K562 (cell line): Measurements from ENCODE around the gene MYH11.

Source experiments
- ATF2 ChIP-seq: sonication (generic); formaldehyde crosslinking; IDR thresholded peaks from 2 replicates; pipeline ENCODE4 v1.8.1; 2022; ENCODE audit warnings: missing genetic modification reagents
- BACH1 ChIP-seq: fragments of 200-800 bp; sonication (Bioruptor generic); IDR thresholded peaks from 2 replicates; pipeline ENCODE4 v1.6.1; 2016; ENCODE audit warnings: missing genetic modification characterization, missing compliant biosample characterization
- CBFA2T3 ChIP-seq: fragments of 450-650 bp; IDR thresholded peaks from 2 replicates; pipeline ENCODE4 v1.6.1; 2017
- CBX2 ChIP-seq: fragments of 200-600 bp; sonication (generic); IDR thresholded peaks from one replicate; pipeline ENCODE4 v1.6.1; 2012; ENCODE audit warnings: mild to moderate bottlenecking, low read length, inconsistent platforms; ENCODE audit not compliant: insufficient read depth, poor library complexity, severe bottlenecking
- CEBPB ChIP-seq: fragments of 450-650 bp; IDR thresholded peaks from 2 replicates; pipeline ENCODE4 v1.6.1; 2016; ENCODE audit warnings: missing genetic modification characterization, missing compliant biosample characterization
- CHD2 ChIP-seq: IDR thresholded peaks from 2 replicates; pipeline ENCODE4 v1.6.1; 2011; ENCODE audit warnings: low read depth, low read length
- HNRNPUL1 ChIP-seq: fragments of 200-400 bp; formaldehyde crosslinking; IDR thresholded peaks from 2 replicates; pipeline ENCODE4 v1.6.1; 2017; ENCODE audit warnings: low read length
- RREB1 ChIP-seq: fragments of 250-450 bp; sonication (Bioruptor Pico); IDR thresholded peaks from 2 replicates; pipeline ENCODE4 v1.4.0; 2020
- SIN3A ChIP-seq, 2 experiments: fragments of 150-350 bp in 1 of 2; IDR thresholded peaks; 2 replicates each; pipeline ENCODE4 v1.6.1; 2011 to 2016; ENCODE audit warnings: borderline replicate concordance in 2 of 2, low read depth in 2 of 2, low read length in 2 of 2, mild to moderate bottlenecking in 2 of 2, moderate library complexity in 2 of 2; ENCODE audit not compliant: control insufficient read depth in 1 of 2
- TAF7 ChIP-seq: fragments of 450-650 bp; IDR thresholded peaks from 2 replicates; pipeline ENCODE4 v1.6.1; 2016; ENCODE audit warnings: missing genetic modification characterization, missing compliant biosample characterization
- TEAD4 ChIP-seq, 2 experiments: sonication (generic) in 1 of 2; formaldehyde crosslinking in 1 of 2; IDR thresholded peaks; 2 replicates each; pipeline versions ENCODE4 v1.6.1 to v1.8.0; 2012 to 2022; ENCODE audit warnings: borderline replicate concordance in 1 of 2, inconsistent platforms in 1 of 2, low read length in 1 of 2, mild to moderate bottlenecking in 1 of 2, missing genetic modification reagents in 1 of 2

GRCh38 chr16:15716694-15717447, 140.0 kb downstream of the MYH11 start:
- TF ChIP-seq CEBPB (no peak), BACH1 (tag) (no peak), HNRNPUL1 (no peak), SIN3A (IDR thresholded peaks at IDR 0.05; ENCODE audit: borderline replicate concordance in 2 of 2, control insufficient read depth in 1 of 2, low read depth in 2 of 2, low read length in 2 of 2) (no peak), CHD2 (no peak), RREB1 (CRISPR knock-in tag) (no peak), ATF2 (no peak), TAF7 (tag) (no peak), CBX2 (no peak), CBFA2T3 (no peak), TEAD4 (IDR thresholded peaks at IDR 0.05; ENCODE audit: low read length) (no peak), TEAD4 (CRISPR knock-in tag; IDR thresholded peaks at IDR 0.05; ENCODE audit: borderline replicate concordance) (no peak)
